SU-DHL-6 (cell line): ENCODE results near the gene MRPL54.

Experiments
- H2AFZ ChIP-seq: fragments of 200-600 bp; sonication (generic); 2 replicates; pipeline ENCODE4 v1.6.1; 2014; ENCODE audit warnings: low read depth, mild to moderate bottlenecking, moderate library complexity, mixed read lengths, antibody characterized with exemption, low read length; ENCODE audit not compliant: severe bottlenecking
- H3F3A ChIP-seq: fragments of 200-600 bp; shearing (Covaris generic); 2 replicates; pipeline ENCODE4 v1.6.0; 2016; ENCODE audit warnings: antibody characterized with exemption, mild to moderate bottlenecking; ENCODE audit not compliant: insufficient read depth
- H3K27ac ChIP-seq: fragments of 200-600 bp; sonication (generic); 2 replicates; pipeline ENCODE4 v1.5.1; 2016; ENCODE audit warnings: low read depth, mild to moderate bottlenecking, low read length, moderate library complexity, mixed read lengths
- H3K27me3 ChIP-seq: fragments of 200-600 bp; sonication (generic), shearing (Covaris generic); 2 replicates; pipeline ENCODE4 v1.6.0; 2014; ENCODE audit warnings: mild to moderate bottlenecking, low read length
- H3K36me3 ChIP-seq: fragments of 200-600 bp; sonication (generic); 2 replicates; pipeline ENCODE4 v1.6.1; 2014; ENCODE audit warnings: mild to moderate bottlenecking, low read length, mixed read lengths
- H3K4me2 ChIP-seq: fragments of 300-600, 200-600 bp; shearing (Covaris generic), sonication (generic); 2 replicates; pipeline ENCODE4 v1.6.0; 2014; ENCODE audit warnings: low read length, low read depth, mild to moderate bottlenecking; ENCODE audit not compliant: poor library complexity, severe bottlenecking
- H3K4me3 ChIP-seq: fragments of 200-600 bp; sonication (generic); 2 replicates; pipeline ENCODE4 v1.5.1; 2014; ENCODE audit warnings: antibody characterized with exemption, low read length, mild to moderate bottlenecking, mixed read lengths; ENCODE audit not compliant: insufficient read depth, poor library complexity, severe bottlenecking
- H3K79me2 ChIP-seq: fragments of 200-600 bp; sonication (generic); 2 replicates; pipeline ENCODE4 v1.6.1; 2014; ENCODE audit warnings: mild to moderate bottlenecking, low read length, moderate library complexity; ENCODE audit not compliant: insufficient read depth
- H3K9ac ChIP-seq: fragments of 200-600 bp; sonication (generic); 2 replicates; pipeline ENCODE4 v1.7.0; 2014; ENCODE audit warnings: mild to moderate bottlenecking, low read length
- H3K9me2 ChIP-seq: fragments of 200-600 bp; sonication (generic); replicated peaks from 2 replicates; pipeline ENCODE4 v1.6.1; 2014; ENCODE audit warnings: low read length; ENCODE audit not compliant: insufficient read depth
- H3K9me3 ChIP-seq: fragments of 200-600 bp; sonication (generic); 2 replicates; pipeline ENCODE4 v1.6.1; 2014; ENCODE audit warnings: low read length, mixed read lengths; ENCODE audit not compliant: insufficient read depth
- H4K20me1 ChIP-seq: fragments of 200-600 bp; sonication (generic); 2 replicates; pipeline ENCODE4 v1.6.1; 2014; ENCODE audit warnings: low read depth, mild to moderate bottlenecking, antibody characterized with exemption, low read length, moderate library complexity, mixed read lengths
- CTCF ChIP-seq: fragments of 200-600 bp; sonication (generic); IDR thresholded peaks from one replicate; pipeline ENCODE4 v1.5.1; 2017; ENCODE audit warnings: antibody characterized with exemption, mild to moderate bottlenecking, low read length, moderate library complexity; ENCODE audit not compliant: insufficient read depth, poor library complexity, severe bottlenecking
- EZH2phosphoT487 ChIP-seq: fragments of 200-600 bp; sonication (generic), shearing (Covaris generic); conservative IDR thresholded peaks from 2 replicates; pipeline ENCODE4 v1.6.1; 2018; ENCODE audit warnings: mild to moderate bottlenecking, antibody characterized with exemption, low read length, moderate library complexity, mixed read lengths

MRPL54 gene

GRCh38 chr19:3760871-3761361 is 1.6 kb upstream of the MRPL54 start:
- TF ChIP-seq CTCF (no peak), EZH2phosphoT487 (no peak)
- Histone ChIP-seq H4K20me1 (no peaks in the 10 kb centered on the region), H3K27ac (peak overlapping the region; percentile 94; the same call in 1 of the 2 replicates), H3K36me3 (no peaks in the 10 kb centered on the region), H3K79me2 (peaks cover 23% of the 10 kb centered on the region), H2AFZ (peak overlapping the region; percentile 92), H3K9ac (peak overlapping the region; percentile 73), H3K4me2 (peak overlapping the region; percentile 69), H3K9me3 (no peaks in the 10 kb centered on the region), H3K9me2 (no peaks in the 10 kb centered on the region), H3K4me3 (peak overlapping the region; percentile 76), H3K27me3 (no peaks in the 10 kb centered on the region), H3F3A (peaks cover 10% of the 10 kb centered on the region)

GRCh38 chr19:3761382-3762129 is 926 bp upstream of the MRPL54 start, which contains the start of gene APBA3:
Gene APBA3, minus strand, starts transcription at chr19:3761692. Its CDS starts 1,428 bp downstream, at chr19:3760264.
- Histone ChIP-seq H3K9ac (peak within 1 kb of the TSS; percentile 87), H3K27ac (peak within 1 kb of the TSS; percentile 94), H2AFZ (peak within 1 kb of the TSS; percentile 92), H3K4me2 (peak within 1 kb of the TSS; percentile 69), H4K20me1 (no peaks in the 10 kb centered on the region), H3K27me3 (no peaks in the 10 kb centered on the region), H3K4me3 (peak within 1 kb of the TSS; percentile 91), H3K36me3 (no peaks in the 10 kb centered on the region), H3K9me2 (no peaks in the 10 kb centered on the region), H3F3A (peaks cover 10% of the 10 kb centered on the region), H3K9me3 (no peaks in the 10 kb centered on the region), H3K79me2 (peaks cover 23% of the 10 kb centered on the region)
- TF ChIP-seq CTCF (peak; percentile 69), EZH2phosphoT487 (no peak)

- H2AFZ ChIP-seq, result peak overlapping the region; percentile 92
- H3K4me3 ChIP-seq, result peak overlapping the region; percentile 91
Measured at GRCh38 chr19:3762130-3762473, 380 bp upstream of the MRPL54 start.

More at GRCh38 chr19:3762130-3762473, 380 bp upstream of the MRPL54 start:
- TF ChIP-seq CTCF, result no peak
- TF ChIP-seq EZH2phosphoT487, result no peak
- peak overlapping the region; percentile 94 for H3K27ac ChIP-seq
- no peaks in the 10 kb centered on the region for H3K36me3 ChIP-seq
- peaks cover 23% of the 10 kb centered on the region for H3K79me2 ChIP-seq
- no peaks in the 10 kb centered on the region for H3K9me3 ChIP-seq
- peak overlapping the region; percentile 69 for H3K4me2 ChIP-seq
- H3K9ac ChIP-seq, result peak overlapping the region; percentile 87
- no peaks in the 10 kb centered on the region for H3K27me3 ChIP-seq
- H4K20me1 ChIP-seq, result no peaks in the 10 kb centered on the region
- H3K9me2 ChIP-seq, result no peaks in the 10 kb centered on the region
- peaks cover 10% of the 10 kb centered on the region for H3F3A ChIP-seq
